Prostate gland (tissue), 2 donors: ENCODE results near the gene CREB1. TPM values are rescaled to one million over a fixed set of nuclear protein-coding genes. Genes with fewer than 3 reads are reported as not detected.

Experiments
- DNase-seq: peaks from one replicate; pipeline ENCODE4 v3.0.0-alpha.2; 2019; ENCODE audit warnings: low spot score
- H3K27ac ChIP-seq, 2 donors: fragments of 200-600 bp; sonication (generic); 2 replicates each; pipeline ENCODE4 v1.5.1; 2017 to 2019
- H3K27me3 ChIP-seq: fragments of 200-600 bp; sonication (generic); replicated peaks from 2 replicates; pipeline ENCODE4 v1.5.1; 2019; ENCODE audit not compliant: insufficient read depth
- H3K36me3 ChIP-seq, 2 donors: fragments of 200-600 bp; sonication (generic); 1 replicate in 1 of 2; 2 replicates in 1 of 2; pipeline versions ENCODE4 v1.5.1 to v1.8.1; 2017 to 2019
- H3K4me1 ChIP-seq: fragments of 200-600 bp; sonication (generic); replicated peaks from 2 replicates; pipeline ENCODE4 v1.5.1; 2019
- H3K4me3 ChIP-seq, 2 donors: fragments of 200-600 bp; sonication (generic); 2 replicates each; pipeline ENCODE4 v1.5.1; 2017 to 2019
- H3K9me3 ChIP-seq: fragments of 200-600 bp; sonication (generic); 2 replicates; pipeline ENCODE4 v1.5.1; 2017
- POLR2A ChIP-seq: fragments of 450-650 bp; IDR thresholded peaks from one replicate; pipeline ENCODE4 v1.6.1; 2016; ENCODE audit warnings: antibody characterized with exemption, mild to moderate bottlenecking
- POLR2AphosphoS5 ChIP-seq: sonication (generic); formaldehyde crosslinking; IDR thresholded peaks from one replicate; pipeline ENCODE4 v1.6.1; 2017; ENCODE audit warnings: antibody characterized with exemption
- WGBS: methylation state at CpG from one replicate; pipeline ENCODE4 v1.1.5; 2018; 5-methylcytosine and 5-hydroxymethylcytosine counted together
- intact Hi-C: fragments of 100-400 bp; cut with DNase I; formaldehyde crosslinking; loops from one replicate; pipeline ENCODE4 v1.14.2; 2022
- total RNA-seq, 2 donors: library from RNA; depleted of rRNA; stranded (reverse); fragments of >200 nt; gene quantifications; one replicate each; pipeline ENCODE4 v1.1.0, GENCODE V29; 2016
- TF ChIP-seq, protein P1 (sequence below), 4 experiments: fragments of 200-600 bp in 2 of 4; fragments of 450-650 bp in 2 of 4; sonication (generic) in 2 of 4; IDR thresholded peaks; 1 replicate in 3 of 4; 2 replicates in 1 of 4; pipeline ENCODE4 v1.5.1; 2016 to 2019; ENCODE audit warnings: antibody characterized with exemption in 4 of 4, mild to moderate bottlenecking in 2 of 4, moderate library complexity in 2 of 4

The CREB1 gene
- 10 to 100 TPM; 44.0 to 47.1 TPM for total RNA-seq

DNA sequence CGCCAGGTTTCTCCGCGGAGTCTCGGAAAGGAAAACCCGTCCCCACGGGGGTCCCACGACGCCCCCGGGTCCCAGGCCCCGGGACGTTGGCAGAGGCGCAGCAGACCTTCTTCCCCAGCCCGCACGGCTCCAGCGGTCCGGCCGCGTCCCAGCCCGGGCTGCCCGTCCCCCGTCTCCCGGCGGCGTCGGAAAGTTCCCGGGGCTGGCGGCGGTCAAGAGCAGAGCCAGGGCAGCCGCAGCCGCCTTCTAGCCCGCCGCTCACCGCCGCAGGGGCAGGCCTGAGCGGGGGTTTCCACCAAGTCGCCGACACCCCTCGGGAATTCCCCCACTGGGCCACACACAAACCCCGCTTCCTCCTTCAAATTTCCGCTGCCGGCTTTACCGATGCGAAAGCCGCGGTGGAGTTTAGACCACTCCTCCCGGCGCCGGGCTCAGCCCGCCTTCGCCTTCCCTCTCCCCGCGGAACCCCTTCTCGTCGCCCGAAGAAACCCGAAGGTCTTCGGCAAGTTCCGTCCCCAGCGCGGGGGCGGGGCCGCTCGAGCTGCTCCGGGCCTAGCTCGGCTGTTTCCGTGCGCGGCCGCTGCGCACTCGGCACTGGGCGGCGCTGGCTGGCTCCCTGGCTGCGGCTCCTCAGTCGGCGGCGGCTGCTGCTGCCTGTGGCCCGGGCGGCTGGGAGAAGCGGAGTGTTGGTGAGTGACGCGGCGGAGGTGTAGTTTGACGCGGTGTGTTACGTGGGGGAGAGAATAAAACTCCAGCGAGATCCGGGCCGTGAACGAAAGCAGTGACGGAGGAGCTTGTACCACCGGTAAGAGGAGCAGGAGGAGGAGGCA is at the start of gene CREB1:
CREB1 (plus strand) TSS at position 633 of the 830 bp plus-strand sequence. CDS start 25,674 bp downstream, outside the sequence.
- TF ChIP-seq POLR2A (peak; percentile 90), POLR2AphosphoS5 (peak; percentile 90)
- TF ChIP-seq, protein P1, sequence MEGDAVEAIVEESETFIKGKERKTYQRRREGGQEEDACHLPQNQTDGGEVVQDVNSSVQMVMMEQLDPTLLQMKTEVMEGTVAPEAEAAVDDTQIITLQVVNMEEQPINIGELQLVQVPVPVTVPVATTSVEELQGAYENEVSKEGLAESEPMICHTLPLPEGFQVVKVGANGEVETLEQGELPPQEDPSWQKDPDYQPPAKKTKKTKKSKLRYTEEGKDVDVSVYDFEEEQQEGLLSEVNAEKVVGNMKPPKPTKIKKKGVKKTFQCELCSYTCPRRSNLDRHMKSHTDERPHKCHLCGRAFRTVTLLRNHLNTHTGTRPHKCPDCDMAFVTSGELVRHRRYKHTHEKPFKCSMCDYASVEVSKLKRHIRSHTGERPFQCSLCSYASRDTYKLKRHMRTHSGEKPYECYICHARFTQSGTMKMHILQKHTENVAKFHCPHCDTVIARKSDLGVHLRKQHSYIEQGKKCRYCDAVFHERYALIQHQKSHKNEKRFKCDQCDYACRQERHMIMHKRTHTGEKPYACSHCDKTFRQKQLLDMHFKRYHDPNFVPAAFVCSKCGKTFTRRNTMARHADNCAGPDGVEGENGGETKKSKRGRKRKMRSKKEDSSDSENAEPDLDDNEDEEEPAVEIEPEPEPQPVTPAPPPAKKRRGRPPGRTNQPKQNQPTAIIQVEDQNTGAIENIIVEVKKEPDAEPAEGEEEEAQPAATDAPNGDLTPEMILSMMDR (IDR thresholded peaks at IDR 0.05) = peak in 2 of 4 experiments; percentile 26 to 46

DNA sequence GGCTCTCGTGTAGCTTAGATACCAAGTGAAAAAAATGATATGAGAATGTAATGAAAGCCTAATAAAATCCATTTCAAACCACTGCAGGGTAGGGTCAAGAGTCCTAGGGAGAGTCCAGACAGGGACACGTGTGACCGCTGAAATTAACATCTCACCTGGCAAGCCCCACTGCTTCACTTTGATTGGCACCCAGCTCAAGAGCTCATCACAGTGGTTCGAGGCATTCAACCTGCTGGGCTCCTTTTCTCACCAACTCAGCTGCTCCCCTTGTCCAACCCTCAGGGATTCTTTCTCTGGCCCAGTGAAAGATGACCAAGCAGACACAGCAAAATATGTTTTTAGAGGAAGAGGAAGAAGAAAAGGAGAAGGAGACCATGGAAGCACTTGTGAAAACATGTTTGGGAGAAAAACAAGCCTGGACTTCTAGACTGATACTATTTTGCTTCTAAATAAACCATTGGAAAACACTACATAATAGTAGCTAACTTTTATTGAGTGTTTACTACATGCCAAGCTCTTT is 49.2 kb upstream of the CREB1 start:
- DNase-seq = no peak
- intact Hi-C loops = no loop called here

More for the DNA sequence above, at the start of gene CREB1:
- no peaks in the 10 kb centered on the region for H3K9me3 ChIP-seq
- H3K27ac ChIP-seq = peak within 1 kb of the TSS; percentile 96 to 97
- H3K36me3 ChIP-seq = no peaks in the 10 kb centered on the region
- WGBS = under 1% methylated on average over 84 of the region's 92 CpGs
- H3K4me1 ChIP-seq = peaks cover 6% of the 10 kb centered on the region
- no peaks in the 10 kb centered on the region for H3K27me3 ChIP-seq
- DNase-seq = peak; percentile 98
- H3K4me3 ChIP-seq = peak within 1 kb of the TSS; percentile 66 to 78
- intact Hi-C loops = loop anchor here (1.0 kb wide), 1 partner anchor 96 kb away; the partner anchor contains the start of gene METTL21A

DNA sequence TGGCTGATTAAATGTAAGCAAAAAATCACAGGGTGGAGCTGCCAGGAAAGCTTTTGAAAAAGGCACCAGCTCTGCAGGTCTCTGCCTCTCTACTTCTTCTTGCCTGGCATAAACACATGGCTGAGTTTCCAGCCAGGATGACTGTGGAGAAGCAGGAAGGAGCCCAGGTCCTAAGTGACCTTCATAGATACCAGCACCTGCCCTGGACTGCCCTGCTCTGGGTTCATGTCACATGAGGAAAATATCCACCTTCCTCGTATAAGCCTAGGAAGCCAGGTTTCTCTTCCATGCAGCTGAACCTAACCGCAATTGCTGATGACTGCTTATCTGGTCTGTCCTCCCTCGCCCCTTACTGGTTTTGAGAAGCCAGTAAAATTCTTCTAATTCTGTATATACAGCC is 47.8 kb upstream of the CREB1 start:
- no peaks in the 10 kb centered on the region for H3K27me3 ChIP-seq
- DNase-seq = peak; percentile 29
- intact Hi-C loops = no loop called here
- WGBS = 52% methylated on average over 3 of the region's 3 CpGs
- no peak overlapping the region for H3K27ac ChIP-seq
- H3K4me1 ChIP-seq = no peaks in the 10 kb centered on the region
- H3K36me3 ChIP-seq = no peaks in the 10 kb centered on the region
- no peak for TF ChIP-seq POLR2AphosphoS5
- no peak for TF ChIP-seq POLR2A
- TF ChIP-seq, protein P1 (IDR thresholded peaks at IDR 0.05) = no peak
- H3K4me3 ChIP-seq = no peak overlapping the region
- H3K9me3 ChIP-seq = no peaks in the 10 kb centered on the region

More for the DNA sequence above, 49.2 kb upstream of the CREB1 start:
- Histone ChIP-seq H3K4me1 (no peaks in the 10 kb centered on the region), H3K27ac (no peak overlapping the region), H3K36me3 (no peaks in the 10 kb centered on the region), H3K4me3 (no peak overlapping the region), H3K9me3 (no peaks in the 10 kb centered on the region), H3K27me3 (no peaks in the 10 kb centered on the region)
- no peak for TF ChIP-seq POLR2AphosphoS5
- TF ChIP-seq POLR2A = no peak
- TF ChIP-seq, protein P1 (IDR thresholded peaks at IDR 0.05) = no peak
- WGBS = 57% methylated on average over 4 of the region's 4 CpGs

- H3K27me3 ChIP-seq = no peaks in the 10 kb centered on the region
- no peak for TF ChIP-seq POLR2A
- TF ChIP-seq POLR2AphosphoS5 = no peak
- TF ChIP-seq, protein P1 (IDR thresholded peaks at IDR 0.05) = no peak
- no peaks in the 10 kb centered on the region for H3K4me1 ChIP-seq
- no peak overlapping the region for H3K4me3 ChIP-seq
- no peak for DNase-seq
- no peaks in the 10 kb centered on the region for H3K9me3 ChIP-seq
- intact Hi-C loops = no loop called here
- WGBS = 54% methylated on average over 3 of the region's 3 CpGs
- H3K27ac ChIP-seq = no peak overlapping the region
- H3K36me3 ChIP-seq = no peaks in the 10 kb centered on the region
Observed at GRCh38 chr2:207482630-207483029, 47.1 kb upstream of the CREB1 start.
